MV-4-11 (cell line): ENCODE results near the gene CLEC4M.
"Not testable (repeated sequence)": the region's sequence is repeated elsewhere in the genome, so short reads cannot be mapped to it uniquely, and the experiment has no call there.

Source experiments
- DNase-seq: peaks from one replicate; lab custom pipeline; 2025; lab: John Stamatoyannopoulos, UW

CLEC4M gene

GRCh38 chr19:7740682-7741054 is 22.4 kb upstream of the CLEC4M start:
- peak; percentile 83 for DNase-seq

GRCh38 chr19:7742575-7742974 is 20.5 kb upstream of the CLEC4M start:
- DNase-seq = no peak

GRCh38 chr19:7742991-7743390 is 20.1 kb upstream of the CLEC4M start:
- DNase-seq = no peak

- no peak for DNase-seq
Measured at GRCh38 chr19:7743425-7743841, 19.6 kb upstream of the CLEC4M start.

- DNase-seq = no peak
Measured at GRCh38 chr19:7744199-7744786, 18.8 kb upstream of the CLEC4M start.

GRCh38 chr19:7744871-7745650 is 18.0 kb upstream of the CLEC4M start:
- DNase-seq = no peak

- not testable (repeated sequence) for DNase-seq
Measured at GRCh38 chr19:7746306-7746705, 16.7 kb upstream of the CLEC4M start.

GRCh38 chr19:7746903-7747884 is 15.8 kb upstream of the CLEC4M start, which contains the start of gene CD209:
TSS of gene CD209 (minus strand) at chr19:7747534. CDS start at chr19:7747511, 23 bp downstream.
- DNase-seq = peak; percentile 81

- no peak for DNase-seq
Measured at GRCh38 chr19:7748171-7748570, 14.9 kb upstream of the CLEC4M start.

- DNase-seq = peak; percentile 56
Measured at GRCh38 chr19:7748756-7749155, 14.3 kb upstream of the CLEC4M start.

GRCh38 chr19:7751157-7751783 is 11.8 kb upstream of the CLEC4M start:
- DNase-seq = no peak

GRCh38 chr19:7756258-7756657 is 6.8 kb upstream of the CLEC4M start:
- DNase-seq = no peak

GRCh38 chr19:7757358-7757757 is 5.7 kb upstream of the CLEC4M start:
- no peak for DNase-seq

- DNase-seq = no peak
Measured at GRCh38 chr19:7759156-7759555, 3.9 kb upstream of the CLEC4M start.

- no peak for DNase-seq
Measured at GRCh38 chr19:7763696-7764095, 653 bp downstream of the CLEC4M start.

GRCh38 chr19:7764157-7764556 is 1.1 kb downstream of the CLEC4M start:
- DNase-seq = not testable (repeated sequence)

- not testable (repeated sequence) for DNase-seq
Measured at GRCh38 chr19:7765043-7765442, 2.0 kb downstream of the CLEC4M start.

GRCh38 chr19:7766535-7766934 is 3.5 kb downstream of the CLEC4M start:
- DNase-seq = no peak

GRCh38 chr19:7767487-7767886 is 4.4 kb downstream of the CLEC4M start:
- DNase-seq = no peak

GRCh38 chr19:7769171-7769570 is 6.1 kb downstream of the CLEC4M start:
- no peak for DNase-seq

- no peak for DNase-seq
Measured at GRCh38 chr19:7771072-7771471, 8.0 kb downstream of the CLEC4M start.

- peak; percentile 100 for DNase-seq
Measured at GRCh38 chr19:7772752-7773291, 9.8 kb downstream of the CLEC4M start.
